Measurements from ENCODE around the gene ZNF146.
"Not testable (repeated sequence)": the region's sequence is repeated elsewhere in the genome, so short reads cannot be mapped to it uniquely, and the experiment has no call there.

Gene ZNF146

DNA sequence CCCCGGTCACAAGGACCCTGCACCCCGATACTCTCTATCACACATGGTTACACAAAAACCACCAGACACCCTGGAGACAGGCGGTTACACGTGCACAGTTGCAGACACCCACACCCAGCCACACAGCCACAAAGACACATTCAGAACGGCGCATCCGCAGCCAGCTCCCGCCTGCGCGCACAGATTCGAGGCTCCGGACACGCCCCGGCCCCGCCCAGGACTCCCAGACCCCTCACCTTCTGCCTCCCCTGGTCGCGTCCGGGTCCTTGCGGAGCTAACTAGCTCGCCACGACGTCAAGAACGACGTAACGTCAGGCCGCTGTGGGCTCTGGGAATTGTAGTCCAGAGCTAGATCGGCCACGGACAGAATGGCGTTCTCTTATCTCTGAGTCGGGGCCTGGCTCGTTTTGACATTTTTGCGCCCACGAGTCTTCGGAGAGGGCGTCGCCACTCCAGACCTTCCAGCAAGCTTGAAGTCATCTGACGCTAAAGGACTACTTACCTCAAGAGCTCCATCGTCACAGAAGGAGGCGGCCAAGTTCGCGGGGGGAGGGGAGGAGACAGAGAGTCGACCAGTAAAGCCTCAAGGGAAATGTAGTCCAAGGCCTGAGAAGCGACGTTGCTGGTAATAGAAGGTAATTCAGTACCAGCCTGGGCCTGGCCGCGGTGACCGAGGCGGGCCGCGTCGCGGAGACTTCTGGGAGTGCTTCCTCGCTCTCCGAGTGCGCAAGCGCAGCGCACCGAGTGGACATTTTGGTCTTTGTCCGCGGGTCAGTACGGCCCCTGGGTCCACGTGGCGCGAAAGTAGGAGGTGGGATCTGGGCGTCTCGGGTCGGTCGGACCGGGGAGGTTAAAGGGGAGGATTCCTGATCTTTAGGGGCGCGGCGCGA is at the start of gene ZNF146, which contains the start of gene ZNF565:
Gene ZNF146, plus strand, starts transcription at position 721 of the 890 bp plus-strand sequence. CDS start 21,335 bp downstream, outside the sequence.
Gene ZNF565, minus strand, starts transcription at position 280 of the 890 bp plus-strand sequence. CDS start 12,680 bp downstream, outside the sequence.
- DNase-seq, result peak; percentile 97 to 98

DNA sequence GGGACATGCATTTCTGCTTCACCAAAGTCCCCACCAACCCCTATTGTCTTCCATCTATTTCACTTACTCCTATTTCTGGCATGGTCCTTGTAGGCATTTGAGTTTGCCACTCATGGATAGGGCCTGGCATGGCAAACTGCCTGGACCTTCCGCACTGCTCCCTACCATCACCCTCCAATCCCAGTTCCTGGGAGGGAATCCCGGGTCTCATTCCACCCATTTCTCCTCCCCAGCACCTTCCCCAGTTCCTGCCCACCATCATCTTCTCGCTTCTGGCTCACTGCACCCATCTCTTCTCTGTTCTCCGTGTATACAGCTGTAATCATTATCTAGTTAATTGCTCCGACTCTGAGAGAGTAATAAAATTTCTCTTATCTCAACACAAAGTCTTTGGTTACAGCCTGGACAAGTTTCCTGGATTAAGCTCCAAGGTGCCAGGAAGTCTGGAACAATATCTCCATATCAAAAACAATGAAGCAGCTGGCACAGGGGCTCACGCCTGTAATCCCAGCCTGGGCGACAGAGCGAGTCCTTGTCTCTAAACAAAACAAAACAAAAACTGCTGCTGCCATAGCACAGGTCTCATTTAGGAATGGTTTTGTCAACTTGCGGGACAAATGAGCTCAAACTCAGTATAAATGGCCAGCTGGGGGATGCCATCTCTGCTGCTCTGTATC is 45.7 kb upstream of the ZNF146 start:
- peak; percentile 28 to 33 for DNase-seq

DNA sequence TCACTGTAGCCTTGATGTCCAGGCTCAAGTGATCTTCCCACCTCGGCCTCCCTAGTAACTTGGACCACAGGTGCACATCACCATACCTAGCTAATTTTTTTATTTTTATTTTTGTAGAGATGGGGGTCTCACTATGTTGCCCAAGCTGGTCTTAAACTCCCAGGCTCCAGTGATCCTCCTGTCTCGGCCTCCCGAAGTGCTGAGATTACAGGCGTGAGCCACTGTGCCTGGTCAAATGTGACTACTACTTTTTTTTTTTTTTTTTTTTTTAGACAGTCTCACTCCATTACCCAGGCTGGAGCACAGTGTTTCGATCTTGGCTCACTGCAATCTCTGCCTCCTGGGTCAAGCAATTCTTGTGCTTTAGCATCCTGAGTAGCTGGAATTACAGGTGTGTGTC is 42.1 kb upstream of the ZNF146 start:
- DNase-seq, result no peak

DNA sequence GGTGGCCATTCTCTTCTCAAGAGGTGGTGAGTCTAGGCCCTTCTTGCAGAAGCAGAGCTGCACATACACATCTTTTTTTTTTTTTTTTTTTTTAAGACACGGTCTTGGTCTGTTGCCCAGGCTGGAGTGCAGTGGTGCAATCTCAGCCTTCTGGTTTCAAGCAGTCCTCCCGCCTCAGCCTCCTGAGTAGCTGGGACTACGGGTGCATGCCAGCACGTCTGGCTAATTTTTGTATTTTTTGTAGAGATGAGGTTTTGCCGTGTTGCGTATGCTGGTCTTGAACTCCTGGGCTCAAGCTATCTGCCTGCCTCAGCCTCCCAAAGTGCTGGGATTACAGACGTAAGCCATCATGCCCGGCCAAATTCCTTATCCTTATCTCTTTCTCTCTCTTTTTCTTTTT is 41.1 kb upstream of the ZNF146 start:
- DNase-seq, result not testable (repeated sequence)

DNA sequence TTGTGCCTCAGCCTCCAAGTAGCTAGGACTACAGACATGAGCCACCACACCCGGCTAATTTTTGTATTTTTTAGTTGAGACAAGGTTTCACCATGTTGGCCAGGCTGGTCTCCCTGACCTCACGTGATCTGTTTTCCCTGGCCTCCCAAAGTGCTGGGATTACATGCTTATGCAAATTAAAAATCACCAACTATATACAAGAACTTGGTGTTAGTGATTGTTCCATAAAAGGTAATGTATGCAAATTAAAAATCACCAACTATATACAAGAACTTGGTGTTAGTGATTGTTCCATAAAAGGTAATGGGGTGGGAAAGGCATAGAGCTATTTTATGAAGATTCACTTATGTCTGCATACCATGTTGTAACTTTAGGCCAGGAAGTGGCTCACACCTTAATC is 35.8 kb upstream of the ZNF146 start:
- DNase-seq, result not testable (repeated sequence)

DNA sequence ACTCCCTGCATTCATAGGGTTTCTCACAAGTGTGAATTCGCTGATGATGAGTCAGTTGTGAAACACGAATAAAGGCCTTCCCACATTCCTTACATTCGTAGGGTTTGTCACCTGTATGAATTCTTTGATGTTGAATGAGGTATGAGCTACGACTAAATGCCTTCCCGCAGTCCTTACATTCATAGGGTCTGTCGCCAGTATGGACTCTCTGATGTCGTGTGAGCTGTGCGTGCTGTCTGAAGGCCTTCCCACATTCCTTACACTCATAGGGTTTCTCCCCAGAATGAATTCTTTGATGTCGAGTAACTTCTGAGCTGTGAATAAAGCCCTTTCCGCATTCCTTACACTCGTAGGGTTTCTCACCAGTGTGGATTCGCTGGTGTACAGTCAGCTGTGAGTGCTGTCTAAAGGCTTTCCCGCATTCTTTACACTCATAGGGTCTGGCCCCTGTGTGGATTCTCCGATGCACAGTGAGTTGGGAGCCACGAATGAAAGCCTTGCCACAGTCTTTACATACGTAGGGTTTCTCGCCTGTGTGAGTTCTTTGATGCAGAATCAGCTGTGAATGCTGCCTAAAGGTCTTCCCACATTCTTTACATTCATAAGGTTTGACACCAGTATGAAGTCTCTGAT is 32.2 kb upstream of the ZNF146 start:
- DNase-seq, result no peak

DNA sequence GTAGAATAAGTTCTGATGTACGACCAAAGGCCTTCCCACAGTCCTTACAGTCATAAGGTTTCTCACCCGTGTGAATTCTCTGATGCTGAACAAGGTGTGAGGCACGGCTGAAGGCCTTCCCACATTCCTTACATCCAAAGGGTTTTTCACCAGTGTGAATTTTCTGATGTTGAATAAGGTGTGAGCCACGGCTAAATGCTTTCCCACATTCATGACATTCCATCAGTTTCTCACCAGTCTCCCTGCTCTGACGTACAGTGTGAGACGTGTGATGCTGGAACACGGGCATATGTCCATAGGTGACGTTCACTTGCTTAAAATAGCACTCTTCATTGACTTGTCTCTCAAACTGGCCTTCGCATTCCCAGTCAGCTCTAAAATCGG is 31.7 kb upstream of the ZNF146 start:
- DNase-seq, result no peak

DNA sequence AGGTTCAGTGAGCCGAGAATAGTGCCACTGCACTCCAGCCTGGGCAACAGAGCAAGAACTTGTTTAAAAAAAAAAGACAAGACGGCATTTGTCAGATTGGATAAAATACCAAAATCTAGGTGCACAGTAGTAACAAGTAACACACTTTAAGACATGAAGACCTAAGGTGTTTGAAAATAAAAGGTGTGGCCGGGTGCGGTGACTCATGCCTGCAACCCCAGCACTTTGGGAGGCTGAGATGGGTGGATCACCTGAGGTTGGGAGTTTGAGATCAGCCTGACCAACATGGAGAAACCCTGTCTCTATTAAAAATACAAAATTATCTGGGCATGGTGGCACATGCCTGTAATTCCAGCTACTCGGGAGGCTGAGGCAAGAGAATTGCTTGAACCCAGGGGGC is 28.2 kb upstream of the ZNF146 start:
- not testable (repeated sequence) for DNase-seq

DNA sequence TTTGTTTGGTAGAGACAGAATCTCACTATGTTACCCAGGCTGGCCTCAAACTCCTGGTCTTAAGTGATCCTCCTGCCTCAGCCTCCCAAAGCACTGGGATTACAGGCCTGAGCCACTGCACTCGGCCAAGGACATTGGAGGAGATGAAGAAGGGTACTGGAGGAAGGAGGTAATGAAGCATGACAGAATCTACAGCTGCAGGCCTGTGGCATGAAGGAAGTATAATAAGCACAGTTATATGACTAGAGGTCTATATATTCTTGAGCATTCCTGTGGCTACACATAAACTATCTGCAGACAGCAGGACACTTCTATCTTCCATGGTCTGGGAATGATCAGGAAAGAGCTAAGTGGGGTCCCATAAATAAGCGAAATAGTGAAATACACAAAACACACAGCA is 18.7 kb upstream of the ZNF146 start:
- DNase-seq, result no peak

DNA sequence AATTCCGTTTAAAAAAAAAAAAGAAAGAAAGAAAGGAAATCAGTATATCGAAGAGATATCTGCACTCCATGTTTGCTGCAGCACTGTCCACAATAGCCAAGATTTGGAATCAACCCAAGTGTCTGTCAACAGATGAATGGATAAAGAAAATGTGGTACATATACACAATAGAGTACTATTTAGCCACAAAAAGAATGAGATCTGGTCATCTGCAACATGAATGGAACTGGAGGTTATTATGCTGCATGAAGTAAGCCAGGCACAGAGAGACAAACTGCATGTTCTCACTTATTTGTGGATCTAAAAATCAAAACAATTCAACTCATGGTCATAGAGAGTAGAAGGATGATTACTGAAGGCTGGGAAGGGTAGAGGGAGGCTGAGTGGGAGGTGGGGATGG is 16.8 kb upstream of the ZNF146 start:
- no peak for DNase-seq

DNA sequence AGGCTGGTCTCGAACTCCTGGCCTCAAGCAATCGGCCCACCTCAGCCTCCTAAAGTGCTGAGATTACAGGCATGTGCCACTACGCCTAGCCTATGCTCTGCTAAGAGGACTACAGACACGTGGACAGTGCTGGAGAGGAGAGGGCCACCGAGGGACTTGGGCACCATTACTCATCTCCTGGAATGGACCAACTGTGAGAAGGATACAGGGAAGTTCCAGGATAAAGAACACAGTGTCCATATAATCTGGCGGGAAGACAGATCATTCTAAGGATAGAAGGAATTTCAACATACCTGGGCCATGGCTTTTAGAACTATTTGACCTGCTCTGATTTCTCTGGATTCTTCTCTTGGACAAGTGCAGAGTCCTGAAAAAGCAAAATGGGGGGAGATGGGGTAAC is 13.2 kb upstream of the ZNF146 start:
- no peak for DNase-seq

DNA sequence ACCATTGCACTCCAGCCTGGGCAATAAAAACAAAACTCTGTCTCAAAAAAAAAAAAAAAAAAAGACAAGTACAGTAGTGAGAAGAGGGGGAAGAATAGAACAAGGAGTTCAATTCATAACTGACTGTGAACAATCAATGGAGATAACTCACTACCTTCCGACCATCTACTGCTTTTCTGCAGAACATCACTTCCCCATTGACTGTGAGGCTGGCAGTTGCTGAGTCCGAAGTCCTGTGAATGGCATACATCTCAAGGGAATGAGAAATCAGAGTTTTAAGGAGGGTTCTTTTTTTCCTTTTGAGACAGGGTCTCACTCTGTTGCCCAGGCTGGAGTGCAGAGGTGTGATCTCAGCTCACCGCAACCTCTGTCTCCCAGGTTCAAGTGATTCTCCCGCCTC is 11.6 kb upstream of the ZNF146 start:
- no peak for DNase-seq

DNA sequence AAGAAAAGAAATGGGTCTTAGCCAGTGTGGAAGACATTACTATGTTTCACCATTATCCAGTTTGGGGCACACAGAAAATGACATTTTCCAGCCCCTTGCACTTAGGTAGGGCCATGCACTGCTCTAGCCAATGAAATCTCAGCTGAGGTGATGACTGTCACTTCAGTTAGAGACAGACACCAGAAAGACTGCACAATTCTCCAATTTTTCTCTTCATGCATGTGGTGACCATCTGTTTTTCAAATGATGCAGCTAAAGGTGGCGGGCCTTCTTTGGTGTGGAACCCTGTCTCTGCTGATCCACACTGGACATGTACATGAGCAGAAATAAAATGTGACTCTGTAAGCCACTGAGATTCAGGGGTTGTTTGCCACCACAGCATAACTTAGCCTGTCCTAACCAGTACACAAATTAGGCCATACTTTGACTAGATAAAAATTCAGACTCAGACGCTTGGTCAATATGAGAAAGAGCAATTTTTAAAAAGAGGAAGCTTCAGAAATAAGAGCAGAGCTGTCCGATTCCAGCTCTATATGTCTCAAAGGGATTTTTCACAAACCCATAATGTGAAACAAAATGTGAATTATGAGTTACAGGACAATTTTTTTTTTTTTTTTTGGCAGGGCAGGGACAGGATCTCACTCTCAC is 7.2 kb upstream of the ZNF146 start:
- no peak for DNase-seq

DNA sequence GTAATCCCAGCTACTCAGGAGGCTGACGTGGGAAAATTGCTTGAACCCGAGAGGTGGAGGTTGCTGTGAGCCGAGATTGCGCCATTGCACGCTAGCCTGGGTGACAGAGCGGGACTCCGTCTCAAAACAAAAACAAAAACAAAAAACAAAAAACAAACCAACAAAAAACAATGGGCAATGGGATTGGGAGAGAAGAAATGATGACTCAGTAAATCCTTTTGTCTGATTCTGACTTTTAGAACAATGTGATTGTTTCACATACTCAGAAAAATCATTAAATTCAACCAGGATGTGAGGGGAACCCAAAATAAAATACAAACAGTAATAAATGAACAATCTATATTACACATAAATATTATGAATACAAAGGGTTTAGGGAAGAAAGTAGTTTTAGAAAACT is 5.5 kb upstream of the ZNF146 start:
- no peak for DNase-seq

DNA sequence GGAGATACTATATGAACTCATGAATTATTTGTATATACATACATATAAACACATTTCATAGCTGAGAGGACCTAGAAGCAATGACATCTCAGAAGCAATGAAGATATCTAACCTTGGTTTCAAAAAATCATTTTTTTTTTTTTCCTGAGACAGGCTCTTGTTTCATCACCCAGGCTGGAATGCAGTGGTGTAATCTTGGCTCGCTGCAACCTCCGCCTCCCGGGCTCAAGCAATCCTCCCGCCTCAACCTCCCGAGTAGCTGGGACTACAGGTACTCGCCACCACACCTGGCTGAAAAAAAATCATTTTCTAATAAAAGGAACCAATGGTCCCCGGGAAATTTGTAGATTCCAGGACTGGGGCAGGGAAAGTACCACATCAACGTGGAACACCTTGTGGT is 4.4 kb upstream of the ZNF146 start:
- DNase-seq, result no peak

DNA sequence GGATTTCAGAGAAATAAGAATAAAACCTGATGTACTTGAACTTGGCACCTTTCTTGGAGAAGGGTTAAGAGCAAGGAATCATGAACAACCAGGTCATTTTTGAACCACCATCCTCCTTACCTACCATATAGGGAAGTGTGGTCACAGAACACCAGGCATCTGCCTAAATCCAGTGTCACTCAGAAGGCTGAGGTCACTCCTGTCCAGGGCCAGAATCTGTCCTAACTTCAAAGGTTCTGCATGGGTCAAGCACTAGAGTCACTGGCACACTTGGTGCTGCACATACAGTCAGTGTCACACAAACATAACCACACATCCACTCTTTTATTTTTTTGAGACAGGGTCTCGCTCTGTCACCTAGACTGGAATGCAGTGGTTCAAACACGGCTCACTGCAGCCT is 2.0 kb upstream of the ZNF146 start:
- no peak for DNase-seq

DNA sequence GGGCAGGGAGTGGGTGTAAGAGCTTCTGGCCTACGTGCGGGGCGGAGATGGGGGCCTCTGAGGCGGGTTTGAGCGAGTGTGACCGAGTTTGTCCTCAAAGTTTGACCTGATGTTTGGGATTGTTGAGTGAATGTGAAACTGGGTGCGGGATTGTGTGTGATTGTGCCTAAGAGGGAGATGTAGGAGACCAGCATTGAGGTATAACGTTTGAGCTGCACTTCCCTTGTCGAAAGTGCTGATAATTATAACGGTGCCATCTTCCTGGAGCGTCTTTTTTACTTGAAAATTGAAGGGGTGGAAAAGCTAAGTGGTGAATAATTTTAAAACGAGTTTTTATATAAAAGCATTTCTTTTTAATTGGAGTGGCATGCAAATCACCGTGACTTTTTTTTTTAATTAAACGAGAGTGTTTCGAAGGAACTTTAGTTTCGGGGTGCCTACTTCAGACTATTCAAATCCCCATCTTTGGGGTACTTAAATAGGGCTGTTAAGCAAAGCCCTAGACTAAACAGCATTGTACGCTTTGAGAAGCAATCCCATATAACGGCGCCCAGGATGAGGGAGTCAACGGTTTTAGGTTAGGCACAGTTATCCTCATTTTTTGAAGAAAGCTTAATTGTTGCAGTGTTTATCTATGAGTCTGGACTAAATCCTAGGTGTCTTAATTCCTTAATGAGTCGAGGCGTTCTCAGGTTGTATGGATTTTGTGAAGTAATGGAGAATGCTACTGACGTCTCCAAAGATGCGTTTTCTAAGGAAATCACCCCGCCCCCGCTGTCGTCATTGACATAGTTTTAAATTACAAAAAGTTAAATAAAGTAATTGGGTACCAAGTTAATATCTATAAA is 594 bp downstream of the ZNF146 start:
- DNase-seq, result no peak

DNA sequence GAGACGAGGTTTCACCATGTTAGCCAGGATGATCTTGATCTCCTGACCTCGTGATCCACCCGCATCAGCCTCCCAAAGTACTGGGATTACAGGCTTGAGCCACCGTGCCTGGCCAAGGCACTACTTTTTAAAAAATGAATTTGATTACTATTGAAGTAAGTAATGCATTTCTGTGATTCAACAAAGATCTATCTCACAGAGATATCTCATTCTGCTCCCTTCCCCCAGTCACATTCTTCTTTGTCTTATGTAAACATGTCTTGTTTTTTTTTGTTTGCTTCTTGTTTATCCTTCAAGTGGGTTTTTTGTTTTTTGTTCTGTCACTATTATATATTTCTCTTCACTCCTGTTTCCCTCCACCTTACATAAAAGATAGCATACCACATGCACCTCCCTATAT is 6.6 kb downstream of the ZNF146 start:
- no peak for DNase-seq

DNA sequence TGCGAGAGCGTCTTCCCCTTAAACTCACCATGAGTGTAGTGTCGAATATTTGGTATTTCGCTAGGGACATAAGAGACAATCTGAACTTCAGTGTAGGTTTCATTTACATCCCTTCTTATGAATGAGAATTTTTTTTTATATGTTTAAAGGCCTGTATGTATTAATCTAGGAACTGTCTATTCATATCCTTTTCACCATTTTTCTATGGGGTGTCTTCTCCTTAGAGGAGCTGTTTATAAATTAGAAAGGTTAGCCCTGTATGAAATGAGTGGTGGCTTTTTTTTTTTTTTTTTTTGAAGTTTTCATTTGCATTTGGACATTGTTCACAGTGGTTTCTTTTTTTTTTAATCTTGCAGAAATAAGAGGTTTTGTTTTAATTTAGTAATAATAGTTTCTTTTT is 7.6 kb downstream of the ZNF146 start:
- no peak for DNase-seq

DNA sequence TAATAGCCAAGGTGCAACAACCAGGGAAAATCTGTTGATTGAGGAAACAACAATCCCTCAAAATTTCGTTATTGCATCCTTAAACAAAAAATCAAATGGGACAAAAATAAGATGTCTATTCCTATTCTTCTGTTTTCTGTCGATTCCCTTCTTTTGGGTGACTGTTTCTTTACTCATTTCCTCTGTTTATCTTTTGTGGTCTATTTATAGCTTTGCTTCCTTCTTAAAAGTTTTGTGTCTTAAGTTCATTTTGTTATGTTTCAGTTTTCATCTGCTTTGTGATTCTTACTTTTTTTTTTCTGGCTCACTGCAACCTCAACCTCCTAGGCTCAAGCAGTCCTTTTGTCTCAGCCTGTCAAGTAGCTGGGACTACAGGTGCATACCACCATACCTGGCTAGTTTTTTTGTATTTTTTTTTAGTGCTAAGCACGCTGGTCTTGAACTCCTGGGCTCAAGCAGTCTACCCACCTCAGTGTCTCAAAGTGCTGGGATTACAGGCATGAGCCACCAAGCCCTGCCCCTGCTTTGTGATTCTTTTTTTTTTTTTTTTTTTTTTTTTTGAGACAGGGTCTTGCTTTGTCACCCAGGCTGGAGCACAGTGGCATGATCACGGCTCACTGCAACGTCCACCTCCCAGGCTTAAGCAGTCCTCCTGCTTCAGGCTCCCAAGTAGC is 10.4 kb downstream of the ZNF146 start:
- DNase-seq, result no peak

DNA sequence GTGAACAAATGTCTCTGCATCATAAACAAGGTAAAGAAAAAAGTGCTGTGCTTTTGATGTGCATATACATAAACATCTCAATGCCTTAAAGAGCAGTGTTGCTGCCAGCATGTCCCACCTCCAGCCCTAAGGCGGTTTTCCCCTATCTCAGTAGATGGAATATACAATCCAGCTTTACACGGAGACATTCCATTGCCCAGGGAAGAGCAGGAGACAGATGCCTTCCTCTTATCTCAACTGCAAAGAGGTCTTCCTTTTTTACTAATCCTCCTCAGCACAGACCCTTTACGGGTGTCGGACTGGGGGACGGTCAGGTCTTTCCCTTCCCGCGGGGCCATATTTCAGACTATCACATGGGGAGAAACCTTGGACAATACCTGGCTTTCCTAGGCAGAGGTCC is 18.7 kb downstream of the ZNF146 start:
- not testable (repeated sequence) for DNase-seq
